Ureter (tissue), 1 donor: ENCODE results near the gene SEMA5A. TPM values are rescaled to one million over a fixed set of nuclear protein-coding genes. Genes with fewer than 3 reads are reported as not detected.
"Not testable (repeated sequence)": the region's sequence is repeated elsewhere in the genome, so short reads cannot be mapped to it uniquely, and the experiment has no call there.

Source experiments
- DNase-seq: peaks from one replicate; pipeline ENCODE4 v3.0.0-alpha.2; 2020; ENCODE audit warnings: low spot score
- total RNA-seq: library from RNA; stranded (reverse); gene quantifications from one replicate; pipeline ENCODE4 v1.2.4, GENCODE V29; 2023
- donor health status: DM: yes; HTN: yes; CAD: no.

Gene SEMA5A
- total RNA-seq, 1 donor from 2014 or later: 57.0 TPM

DNA sequence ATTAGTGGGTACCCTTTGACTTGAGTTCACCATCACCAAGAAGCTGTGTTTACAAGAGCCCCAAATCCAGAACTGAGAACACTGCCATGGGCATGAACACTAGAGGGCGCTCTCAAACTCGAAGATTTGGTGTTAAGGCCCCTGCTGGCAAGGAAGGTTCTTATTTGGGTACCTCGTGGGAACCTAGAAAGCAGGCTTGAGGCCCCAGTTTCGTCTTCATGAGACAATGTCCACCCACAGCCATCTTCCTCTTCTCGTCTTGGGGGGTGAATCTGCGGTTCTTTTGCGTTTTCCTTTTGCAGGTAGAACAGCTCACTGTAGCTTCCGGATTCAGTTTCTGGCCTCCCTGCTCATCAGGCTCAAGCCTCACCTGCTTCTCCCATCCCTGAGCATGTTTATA, 184.0 kb downstream of the SEMA5A start:
- no peak for DNase-seq

DNA sequence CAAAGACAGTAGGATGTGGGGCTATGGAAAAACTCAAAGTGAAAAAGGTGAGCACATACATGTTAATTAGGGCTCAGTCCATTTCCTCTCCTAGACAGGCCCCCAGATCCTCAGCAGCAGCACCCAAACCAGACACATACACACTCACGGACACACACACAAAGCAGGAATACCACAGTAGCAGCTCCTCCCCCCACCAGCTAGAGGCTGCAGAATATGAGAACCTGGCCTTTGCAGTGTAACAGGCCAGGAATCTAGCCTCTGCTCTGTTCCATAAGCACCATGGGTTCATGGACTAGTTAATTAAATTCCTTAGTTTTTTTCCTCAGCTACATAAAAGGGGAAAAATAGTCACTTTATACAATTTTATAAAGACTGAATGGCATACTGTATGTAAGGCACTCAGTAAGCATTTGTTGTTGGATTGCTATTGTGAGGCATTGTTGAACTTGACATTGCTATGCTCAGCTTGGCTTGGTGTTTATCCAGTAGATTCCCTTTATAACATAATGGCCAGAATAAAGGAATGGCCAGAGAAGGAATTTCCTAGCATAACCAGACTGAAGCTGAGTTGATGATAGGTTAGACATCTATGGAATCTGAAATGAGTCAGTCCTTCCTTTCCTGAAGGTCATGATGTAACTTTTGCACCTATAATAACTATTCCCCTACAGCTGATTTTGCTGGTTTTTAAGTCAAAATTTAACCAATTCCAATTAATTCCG, 186.8 kb downstream of the SEMA5A start:
- no peak for DNase-seq

DNA sequence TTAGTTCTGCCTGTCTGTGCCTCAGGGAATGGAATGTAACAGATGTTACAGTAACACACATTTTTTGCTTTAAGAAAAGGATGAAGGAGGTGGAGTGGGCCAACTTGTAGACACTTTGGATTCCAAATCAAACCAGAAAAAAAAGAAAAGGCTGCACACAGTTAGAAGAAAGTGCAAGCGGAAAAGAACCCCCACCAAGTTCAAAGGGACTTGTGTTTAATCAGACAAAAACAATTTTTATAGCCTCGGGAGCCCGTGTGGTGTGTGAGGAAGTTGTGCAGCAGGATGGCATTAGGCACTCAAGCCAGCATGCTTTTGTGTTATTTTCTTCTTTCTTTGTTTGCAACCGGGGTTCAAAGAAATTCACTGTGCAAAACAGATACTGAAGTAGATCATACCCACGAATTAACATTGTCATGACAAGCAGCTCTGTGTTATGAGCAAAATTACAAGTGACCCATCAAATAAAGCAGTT, 189.5 kb downstream of the SEMA5A start:
- no peak for DNase-seq

DNA sequence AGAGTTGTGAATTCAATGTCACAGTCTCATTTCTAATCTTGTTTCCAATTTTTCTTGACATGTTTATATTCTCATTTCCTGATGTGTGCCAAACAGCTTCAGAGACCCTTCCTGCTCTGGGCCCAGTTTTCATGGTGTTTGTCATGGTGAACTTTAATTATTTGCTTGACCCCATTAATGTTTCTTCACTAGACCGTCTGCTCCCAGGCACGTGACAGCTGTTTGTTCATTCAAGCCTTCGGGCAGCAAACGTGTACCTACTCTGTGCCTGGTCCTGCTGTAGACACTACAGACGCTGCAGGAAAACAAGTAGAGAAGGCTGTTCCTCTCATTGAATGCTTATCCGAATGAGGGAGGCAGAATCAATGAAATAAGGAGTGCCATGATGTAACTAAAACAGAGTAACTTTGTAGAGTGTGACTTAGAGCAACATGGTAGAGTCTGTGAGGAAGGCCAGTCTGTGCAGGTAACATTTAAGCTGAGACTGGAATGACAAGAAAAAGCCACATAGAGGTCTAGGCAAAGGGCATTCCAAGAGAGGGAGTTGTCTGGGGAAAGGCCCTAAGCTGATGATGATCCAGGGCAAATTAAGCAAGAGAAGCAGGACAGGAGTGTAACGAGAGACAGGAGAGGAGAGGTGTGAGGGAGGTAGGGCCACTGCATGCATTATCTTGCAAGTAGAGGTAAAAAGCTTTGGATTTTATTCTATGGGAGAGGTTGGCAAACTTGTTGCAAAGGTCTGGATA, 191.4 kb downstream of the SEMA5A start:
- no peak for DNase-seq

DNA sequence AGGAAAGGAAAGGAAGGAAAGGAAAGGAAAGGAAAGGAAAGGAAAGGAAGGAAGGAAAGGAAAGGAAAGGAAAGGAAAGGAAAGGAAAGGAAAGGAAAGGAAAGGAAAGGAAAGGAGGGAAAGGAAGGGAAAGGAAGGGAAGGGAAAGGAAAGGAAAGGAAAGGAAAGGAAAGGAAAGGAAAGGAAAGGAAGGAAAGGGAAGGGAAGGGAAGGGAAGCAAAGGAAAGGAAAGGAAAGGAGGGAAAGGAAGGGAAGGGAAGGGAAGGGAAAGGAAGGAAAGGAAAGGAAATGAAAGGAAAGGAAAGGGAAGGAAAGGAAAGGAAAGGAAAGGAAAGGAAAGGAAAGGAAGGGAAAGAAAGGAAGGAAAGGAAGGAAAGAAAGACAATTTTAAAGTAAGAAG, 192.8 kb downstream of the SEMA5A start:
- not testable (repeated sequence) for DNase-seq

DNA sequence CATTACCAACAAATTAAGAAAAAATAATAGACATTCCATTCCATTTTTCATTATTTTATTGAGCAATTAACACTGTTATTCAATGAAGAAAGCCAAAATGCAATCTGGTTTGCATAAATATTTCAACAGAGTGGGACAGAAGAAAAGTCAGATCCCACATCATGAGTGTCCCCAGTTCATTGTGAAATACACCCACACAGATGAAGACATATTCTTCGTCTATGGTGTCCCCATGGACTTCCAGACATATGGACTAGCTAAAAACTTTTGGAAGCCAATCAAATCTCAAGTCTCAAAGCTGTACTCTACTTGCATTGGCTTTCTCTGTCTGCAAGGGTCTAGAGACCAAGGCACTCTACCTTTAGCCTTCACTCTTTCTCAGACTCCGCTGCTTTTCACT, 194.3 kb downstream of the SEMA5A start:
- no peak for DNase-seq

DNA sequence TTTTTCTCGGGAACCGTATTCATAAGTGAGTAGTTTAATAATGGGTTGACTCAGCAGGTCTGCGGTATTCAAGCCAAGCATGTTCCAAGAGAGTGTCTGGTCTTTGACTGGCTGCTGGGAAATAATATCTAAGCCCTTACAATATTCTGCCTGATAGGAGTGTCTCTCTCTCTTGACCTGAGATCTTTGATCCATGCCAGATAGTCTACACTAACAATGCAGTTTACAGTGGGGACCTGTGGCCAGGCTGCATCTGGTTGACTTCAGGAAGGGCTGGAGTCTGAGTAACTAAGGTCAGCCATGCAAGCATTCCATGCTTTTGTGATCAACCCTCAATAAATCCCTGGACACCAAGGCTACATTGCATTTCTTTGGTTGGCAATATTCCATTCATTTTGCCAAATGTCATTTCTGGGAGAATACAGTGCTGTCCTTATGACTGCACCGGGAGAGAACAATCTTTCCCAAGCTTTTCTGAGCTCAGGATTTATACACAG, 195.5 kb downstream of the SEMA5A start:
- DNase-seq: no peak

DNA sequence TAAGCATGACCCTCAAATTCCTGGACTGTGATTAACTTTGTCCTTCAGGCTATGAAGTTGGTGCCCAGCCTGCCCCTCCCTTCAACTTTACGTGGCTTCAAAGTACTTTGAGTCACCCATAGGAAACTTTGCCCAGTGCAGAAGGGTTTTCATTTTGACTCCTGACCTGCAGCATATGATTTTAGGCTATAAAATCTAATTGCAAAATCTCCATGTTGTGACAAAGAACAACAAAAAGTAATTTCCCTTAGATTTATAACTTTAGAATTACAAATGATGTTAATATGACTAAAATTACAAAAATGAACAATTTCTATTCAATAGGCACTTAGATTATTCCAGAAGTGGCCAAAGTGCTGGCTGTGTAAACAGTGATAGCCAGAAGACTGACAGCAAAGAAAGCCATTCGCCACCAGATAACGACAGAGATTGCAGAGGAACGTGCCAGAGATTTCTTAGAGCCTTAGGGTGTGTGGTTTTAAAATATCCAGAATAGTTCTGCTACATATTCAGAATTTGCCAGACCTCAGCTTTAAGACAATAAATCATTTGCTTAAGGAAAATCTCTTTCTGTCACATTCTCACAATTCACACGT, 197.4 kb downstream of the SEMA5A start:
- no peak for DNase-seq

DNA sequence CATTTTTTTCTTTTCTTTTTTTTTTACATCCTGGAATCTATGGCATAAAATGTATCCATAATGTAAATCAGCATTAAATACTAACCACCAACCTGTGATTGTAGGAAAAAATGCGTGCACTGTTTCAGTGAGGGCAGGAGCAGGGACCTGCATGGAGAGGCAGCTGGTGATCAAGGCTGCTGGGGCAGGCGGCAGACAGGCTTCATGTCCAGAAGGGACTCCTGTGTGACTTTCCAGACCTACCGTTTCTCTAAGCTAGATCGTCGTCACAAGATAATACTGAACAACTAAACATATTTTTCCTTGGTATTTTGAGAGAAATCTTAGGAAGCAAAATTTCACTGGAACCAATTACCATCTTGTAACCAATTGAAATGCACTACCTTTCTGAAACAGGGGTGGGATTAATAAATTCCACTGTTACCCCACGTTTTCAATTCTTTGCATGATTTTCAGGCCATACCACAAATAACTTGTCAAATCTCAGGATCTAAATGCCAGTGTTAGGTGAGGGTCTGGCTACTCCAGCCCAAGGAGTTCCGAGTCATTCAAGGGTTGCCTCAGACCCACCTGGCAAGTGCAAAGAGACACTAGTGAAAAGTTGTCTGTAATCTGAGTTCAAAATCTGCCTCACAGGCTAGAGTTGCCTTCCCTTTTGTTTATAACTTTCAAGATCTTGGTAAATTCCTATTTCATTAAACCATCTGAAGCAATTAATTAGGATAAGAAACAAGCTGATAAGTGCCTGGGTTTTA, 198.2 kb downstream of the SEMA5A start:
- DNase-seq: no peak

DNA sequence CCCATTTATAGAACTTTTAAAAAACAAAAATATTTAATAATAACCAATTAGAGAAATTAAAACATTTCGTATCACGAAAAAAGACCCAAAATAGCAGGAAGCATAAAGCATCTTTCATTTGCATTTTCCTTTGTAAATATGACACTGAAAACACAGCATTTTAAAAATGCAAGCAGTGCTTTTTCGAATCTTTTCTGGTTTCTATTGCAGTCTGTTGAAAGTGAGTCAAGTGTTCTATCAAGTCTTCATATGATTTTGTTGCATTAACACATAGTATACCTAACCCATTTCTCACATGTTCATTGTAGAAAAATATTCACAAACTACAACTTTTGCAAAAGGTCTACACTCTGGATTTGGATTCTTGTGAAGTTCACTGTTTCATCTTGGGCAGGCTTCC, 198.8 kb downstream of the SEMA5A start:
- DNase-seq: no peak

DNA sequence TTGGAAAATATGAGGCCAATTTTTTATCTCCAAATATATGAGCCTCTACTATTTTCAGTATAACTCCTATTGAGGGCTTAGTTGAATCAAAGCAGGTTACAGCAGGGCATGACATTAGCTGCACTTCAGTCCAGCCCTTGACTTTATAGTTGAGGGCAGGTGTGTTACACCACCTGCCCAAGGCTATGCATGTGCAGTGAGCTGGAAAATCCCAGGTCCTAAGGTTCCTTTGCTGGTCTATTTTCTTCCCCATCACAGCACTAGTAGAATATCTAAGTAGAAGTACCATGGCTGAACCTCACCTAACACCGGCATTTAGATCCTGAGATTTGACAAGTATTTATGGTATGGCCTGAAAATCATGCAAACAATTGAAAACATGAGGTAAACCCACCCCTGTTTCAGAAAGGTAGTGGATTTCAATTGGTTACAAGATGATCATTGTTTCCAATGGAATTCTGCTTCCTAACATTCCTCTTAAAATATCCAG, 201.1 kb downstream of the SEMA5A start:
- no peak for DNase-seq

DNA sequence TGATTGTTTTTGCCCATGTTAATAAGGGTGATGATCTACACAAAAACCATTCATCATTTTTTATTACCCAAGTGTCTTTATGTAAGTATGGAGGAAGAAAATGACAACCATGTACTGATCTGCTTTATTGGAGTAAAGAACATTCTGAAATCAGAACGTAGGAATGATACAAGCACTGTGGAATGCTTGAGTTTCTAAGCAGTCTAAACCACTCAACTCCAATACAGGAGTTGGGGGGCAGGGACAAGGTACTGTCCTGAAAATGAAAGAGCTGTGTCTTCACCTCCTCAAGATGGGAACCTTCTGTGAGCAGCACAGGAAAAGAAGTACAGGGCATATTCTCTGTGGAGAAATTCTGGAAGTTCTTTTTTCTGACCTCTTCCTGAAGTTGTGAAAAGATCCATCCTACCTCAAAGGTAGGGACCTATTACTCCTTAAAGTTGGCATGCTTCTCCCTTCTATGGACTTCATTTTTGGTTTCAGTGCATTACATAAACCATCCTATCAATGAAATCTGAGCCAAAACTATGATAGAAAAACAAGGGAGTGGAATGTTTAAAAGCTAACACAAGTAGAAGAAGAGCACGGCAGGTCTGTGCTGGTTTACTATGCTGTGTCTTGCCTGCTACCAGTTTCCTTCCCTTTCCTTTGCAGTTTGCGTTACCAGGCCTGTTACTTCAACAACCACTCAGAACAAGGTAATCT, 202.6 kb downstream of the SEMA5A start:
- no peak for DNase-seq

DNA sequence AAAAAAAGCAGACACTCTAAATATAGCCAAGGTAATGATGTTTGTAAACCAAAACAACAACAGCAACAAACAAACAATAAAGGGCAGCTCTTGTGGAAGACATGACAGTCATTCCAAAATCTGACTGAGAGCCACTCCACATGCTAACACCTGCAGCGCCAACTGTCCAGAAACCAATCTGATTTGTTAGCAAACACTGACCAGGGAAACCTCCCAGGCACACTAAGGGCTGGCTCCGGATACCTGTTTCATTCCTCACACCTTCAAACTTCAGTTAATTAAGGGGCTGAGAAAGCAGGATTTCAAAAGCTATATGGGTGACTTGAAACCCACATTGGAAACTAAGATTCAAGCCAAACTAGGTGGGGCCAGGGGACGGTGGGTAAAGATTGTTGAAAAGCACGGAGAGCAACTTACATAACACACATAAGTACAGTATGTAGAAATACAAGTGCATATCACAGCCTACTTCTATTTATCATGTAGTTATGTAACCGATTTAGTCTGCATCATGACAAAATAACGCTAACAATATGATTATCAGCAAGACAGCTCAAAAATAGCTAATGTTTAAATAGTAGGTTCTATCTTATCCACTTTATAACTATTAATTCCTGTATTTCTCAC, 203.6 kb downstream of the SEMA5A start:
- no peak for DNase-seq

DNA sequence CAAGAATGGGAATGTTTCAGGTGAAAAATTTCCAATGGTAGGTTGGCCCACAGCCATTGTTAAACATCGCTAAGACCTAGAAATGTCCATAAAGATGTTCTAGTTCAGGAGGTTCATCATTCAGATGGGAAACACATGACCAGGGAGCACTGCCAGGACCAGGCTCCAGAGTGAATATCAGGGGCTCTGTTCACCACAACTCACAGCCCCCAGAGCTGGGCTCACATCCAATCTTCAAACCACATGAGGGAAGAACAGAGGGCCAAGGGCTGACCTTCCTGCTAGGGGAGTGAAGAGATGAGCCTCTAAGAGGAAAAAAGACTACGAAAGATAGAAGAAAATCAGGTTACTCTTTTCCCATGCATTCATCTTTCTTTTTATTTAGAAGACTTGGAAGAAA, 205.8 kb downstream of the SEMA5A start:
- DNase-seq: no peak

DNA sequence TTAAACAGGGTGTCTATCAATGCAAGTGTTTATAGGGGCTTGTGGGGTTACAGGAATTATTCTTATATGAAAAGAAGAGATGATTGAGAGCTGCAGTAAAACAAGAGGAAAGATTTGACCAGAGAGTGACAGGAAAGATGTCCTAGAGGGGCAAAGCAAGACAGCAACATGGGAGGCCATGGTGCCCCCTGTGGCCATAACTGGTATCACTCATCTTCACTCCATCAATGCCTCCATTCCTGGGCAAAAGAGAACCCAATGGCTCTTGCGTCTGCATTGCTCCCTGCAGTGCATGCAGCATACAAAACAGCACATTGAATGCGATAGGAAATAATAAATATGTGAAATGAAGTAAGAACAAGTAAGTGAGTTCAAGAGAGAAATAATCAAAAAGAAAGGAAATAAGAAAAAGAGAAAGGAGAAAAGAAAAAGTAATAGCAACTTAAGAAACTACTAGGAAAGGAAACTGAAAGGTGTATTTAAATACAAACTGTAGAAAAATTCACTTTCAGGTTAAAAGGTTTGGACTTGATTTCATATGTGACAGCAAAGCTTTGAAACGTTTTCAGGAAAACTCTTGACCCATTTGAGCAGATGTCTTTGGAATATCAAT, 206.6 kb downstream of the SEMA5A start:
- DNase-seq: no peak

DNA sequence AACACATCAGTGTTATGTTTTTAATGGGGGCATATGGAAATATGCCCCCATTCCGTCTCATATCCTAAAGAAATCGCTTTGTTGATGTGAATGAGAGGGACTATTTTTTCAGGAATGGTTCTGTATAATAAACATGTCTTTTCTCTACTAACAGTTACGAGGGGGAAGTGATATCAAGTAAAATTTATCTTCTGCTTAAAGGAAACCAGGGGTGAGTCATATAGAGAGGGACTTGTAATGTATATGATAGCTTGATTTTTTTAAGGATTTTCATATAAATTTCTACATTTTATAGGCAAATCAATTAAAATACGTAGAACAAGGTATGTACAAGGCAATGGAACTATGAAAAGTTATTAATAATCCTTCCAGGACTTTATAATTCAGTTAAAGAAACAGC, 207.1 kb downstream of the SEMA5A start:
- no peak for DNase-seq

DNA sequence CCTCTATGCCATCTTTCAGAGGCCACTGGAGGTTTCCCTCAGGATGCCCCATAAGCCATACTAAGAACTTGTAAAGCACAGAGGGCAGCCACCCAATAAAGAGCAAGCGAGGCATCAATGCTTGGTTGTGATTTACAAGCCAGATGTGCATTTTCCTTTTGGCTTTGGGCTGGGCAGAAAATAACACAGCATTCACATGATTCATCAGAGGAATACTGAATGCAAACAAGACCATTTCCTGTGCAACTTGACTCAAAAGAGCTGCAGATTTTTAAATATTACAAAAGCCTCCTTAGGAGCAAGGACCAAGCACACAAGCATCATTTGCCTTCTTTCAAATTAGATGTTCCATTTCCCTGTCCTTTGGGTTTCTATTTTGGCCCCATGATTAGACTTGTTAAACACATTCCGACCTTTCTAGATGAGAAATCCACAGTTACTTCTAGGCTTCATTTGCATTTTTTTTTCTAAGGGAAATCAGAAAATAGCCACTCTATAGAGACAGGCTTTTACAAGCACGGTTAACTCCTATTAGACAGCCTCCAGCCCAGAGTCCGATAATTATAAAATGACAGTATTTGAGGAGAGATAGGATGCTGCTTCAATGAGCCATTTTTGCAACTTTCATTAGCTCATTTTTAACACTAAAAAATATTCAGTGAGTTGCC, 207.8 kb downstream of the SEMA5A start:
- no peak for DNase-seq

DNA sequence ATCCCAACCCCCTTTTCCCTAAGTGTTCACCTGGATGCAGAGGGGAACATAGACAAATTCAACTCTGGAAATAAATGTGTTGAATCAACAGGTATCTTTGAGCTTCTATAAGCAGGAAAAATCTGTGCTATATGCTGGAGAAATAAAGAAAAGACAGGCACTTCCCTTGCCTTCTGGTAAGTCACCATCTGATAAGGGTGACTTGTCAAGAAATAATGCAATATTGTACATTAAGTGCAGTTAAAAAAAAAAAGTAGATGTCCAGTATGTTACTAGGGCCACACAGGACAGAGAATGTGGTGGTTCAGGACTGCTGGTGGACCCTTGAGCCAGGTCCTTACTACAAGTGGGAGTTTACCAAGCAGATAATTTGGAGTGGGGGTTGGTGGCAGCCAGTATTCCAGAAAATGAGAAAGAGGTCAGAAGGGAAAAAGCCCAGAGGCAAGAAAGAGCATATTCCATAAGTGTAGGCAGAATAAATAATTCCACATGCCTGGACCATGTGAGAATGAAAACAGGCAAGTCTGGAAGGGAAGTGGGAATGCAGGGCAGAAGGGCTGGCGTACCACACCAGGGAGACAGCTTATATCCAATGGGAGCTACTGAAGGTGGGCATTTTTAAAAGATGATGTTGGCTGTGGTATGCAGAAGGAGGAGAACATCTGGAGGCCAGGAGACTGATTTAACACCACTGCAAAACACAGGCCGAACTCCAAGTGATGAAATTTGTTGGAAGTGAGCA, 209.9 kb downstream of the SEMA5A start:
- DNase-seq: no peak

DNA sequence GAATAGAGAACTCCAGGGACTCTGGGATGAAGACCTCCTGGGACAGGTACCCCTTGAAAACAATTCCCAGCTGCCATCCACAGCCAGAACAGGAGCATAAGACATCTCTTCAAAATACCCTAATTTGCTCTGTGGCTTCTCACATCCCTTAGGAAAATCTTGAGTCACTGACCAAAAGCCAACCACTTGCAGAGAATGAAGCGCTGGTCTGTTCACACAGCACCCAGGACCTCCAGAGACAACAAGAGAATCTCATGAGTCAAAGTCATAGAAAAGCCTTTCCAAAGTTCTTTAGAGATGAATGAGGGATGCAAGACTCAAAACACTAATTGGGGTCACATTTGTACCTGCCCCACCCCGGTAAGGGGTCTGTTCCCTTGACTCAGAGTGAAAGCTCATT, 210.6 kb downstream of the SEMA5A start:
- no peak for DNase-seq
